Tibial nerve (tissue), 4 donors: ENCODE data around the gene DAAM2.

Experiments used
- CTCF ChIP-seq, 5 experiments: fragments of 200-600 bp in 3 of 5; fragments of 450-650 bp in 2 of 5; sonication (generic) in 3 of 5; IDR thresholded peaks; one replicate each; pipeline ENCODE4 v1.5.1; 2016 to 2019; ENCODE audit warnings: antibody characterized with exemption in 5 of 5, mild to moderate bottlenecking in 3 of 5, moderate library complexity in 2 of 5
- EP300 ChIP-seq, 2 donors: sonication (generic); formaldehyde crosslinking; IDR thresholded peaks; one replicate each; pipeline ENCODE4 v1.6.1; 2017; ENCODE audit warnings: antibody characterized with exemption in 2 of 2, mild to moderate bottlenecking in 1 of 2
- POLR2A ChIP-seq, 2 donors: fragments of 450-650 bp; IDR thresholded peaks; one replicate each; pipeline ENCODE4 v1.6.1; 2017; ENCODE audit warnings: antibody characterized with exemption in 2 of 2, mild to moderate bottlenecking in 2 of 2, moderate library complexity in 2 of 2

DNA sequence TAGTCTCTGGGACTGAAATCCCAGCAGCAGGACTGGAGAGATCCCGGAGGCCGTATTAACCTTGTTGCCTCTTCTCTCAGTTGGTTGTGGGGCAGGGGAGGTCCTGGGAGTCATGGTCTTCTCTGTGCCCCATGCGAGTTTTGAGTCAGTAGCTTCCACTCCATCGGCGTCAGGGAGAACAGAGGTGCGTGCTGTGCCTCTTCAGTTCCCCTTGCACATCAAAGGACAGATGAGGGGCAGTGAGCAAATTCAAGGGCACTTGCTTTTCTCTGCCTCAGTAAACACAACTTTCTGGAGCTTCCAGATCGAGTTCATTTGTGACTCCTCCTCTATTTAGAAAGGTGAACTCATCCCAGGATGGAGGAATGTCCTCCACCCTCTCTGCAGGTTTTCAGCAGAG is 93.5 kb downstream of the DAAM2 start:
- TF ChIP-seq POLR2A (IDR thresholded peaks at IDR 0.05) (no peak), CTCF (IDR thresholded peaks at IDR 0.05) (no peak), EP300 (IDR thresholded peaks at IDR 0.05) (no peak)
